NCI-H2196 (cell line): Measurements from ENCODE around the gene EPS8L1.
"Not testable (repeated sequence)": the region's sequence is repeated elsewhere in the genome, so short reads cannot be mapped to it uniquely, and the experiment has no call there.

Experiments used
- DNase-seq: peaks from one replicate; lab custom pipeline; 2025; ENCODE audit not compliant: unreplicated experiment; lab: John Stamatoyannopoulos, UW

EPS8L1 gene

DNA sequence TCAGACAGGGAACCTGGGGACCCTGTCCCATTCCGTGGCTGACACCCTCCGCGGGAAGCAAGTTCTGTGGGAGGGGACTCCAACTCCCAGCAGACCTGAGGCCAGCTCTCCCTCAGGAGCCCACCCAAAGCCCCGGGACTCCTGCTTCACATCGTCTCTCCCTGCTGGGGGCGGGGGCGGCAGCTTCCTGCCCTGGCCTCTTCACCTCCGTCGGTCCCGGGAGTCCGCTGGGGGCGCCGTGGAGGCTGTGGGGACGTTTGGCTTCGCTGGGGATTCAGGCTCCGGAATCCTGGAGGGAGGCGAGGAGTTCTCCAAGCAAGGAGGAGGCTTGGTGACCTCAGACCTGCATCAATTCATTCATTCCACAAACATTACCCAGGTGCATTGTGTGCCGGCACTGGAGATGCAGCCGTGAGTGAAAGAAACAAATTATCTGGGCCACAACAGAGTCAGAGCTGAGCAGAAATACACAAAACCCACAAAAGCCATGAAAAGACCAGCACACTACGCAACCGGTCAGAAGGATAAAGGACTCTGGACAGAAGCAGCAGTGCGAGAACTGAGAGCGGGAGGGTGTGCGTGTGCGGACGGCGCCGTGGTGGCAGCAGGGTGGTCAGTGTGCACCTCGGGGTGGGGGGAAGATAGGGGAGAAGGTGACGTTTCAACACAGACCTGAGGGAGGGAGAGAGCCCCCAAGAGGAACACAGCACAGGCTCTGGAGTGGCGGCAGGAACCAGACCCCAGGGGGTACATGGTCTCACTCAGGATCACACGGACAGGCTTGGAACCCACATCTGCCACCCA is 19.0 kb downstream of the EPS8L1 start:
- no peak for DNase-seq

GRCh38 chr19:55095260-55096060 is 19.8 kb downstream of the EPS8L1 start:
- DNase-seq: no peak

DNA sequence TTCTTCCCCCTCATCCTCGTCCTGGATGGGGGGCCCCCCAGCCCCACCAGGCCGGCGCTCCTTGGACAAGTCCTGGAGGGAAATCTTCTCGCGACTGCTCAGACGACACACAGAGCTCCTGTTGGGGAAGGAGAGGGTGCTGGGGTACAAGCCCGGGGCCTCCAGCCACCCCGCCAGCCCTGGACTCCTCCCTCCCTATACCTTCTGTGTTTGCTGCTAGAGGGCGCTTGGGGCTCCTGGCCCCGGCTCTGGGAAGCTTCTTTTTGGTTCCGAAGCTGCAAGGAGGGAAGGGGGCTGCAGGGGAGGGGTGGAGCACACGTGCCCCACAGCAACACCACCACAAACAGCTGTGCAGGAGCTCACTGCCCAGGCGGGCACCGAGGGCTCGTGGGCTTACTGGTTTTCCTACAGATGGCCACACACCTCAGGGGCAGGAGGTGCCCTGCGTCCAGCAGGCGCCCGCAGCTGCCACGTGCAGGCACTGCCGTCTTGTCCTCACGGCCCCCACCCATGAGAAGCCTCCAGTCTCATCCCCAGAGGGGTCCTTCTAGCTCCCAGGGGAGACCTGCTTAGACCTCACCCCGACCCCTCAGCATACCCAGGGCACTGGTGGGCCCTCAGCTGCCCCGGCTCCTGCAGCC is 20.5 kb downstream of the EPS8L1 start:
- DNase-seq: no peak

DNA sequence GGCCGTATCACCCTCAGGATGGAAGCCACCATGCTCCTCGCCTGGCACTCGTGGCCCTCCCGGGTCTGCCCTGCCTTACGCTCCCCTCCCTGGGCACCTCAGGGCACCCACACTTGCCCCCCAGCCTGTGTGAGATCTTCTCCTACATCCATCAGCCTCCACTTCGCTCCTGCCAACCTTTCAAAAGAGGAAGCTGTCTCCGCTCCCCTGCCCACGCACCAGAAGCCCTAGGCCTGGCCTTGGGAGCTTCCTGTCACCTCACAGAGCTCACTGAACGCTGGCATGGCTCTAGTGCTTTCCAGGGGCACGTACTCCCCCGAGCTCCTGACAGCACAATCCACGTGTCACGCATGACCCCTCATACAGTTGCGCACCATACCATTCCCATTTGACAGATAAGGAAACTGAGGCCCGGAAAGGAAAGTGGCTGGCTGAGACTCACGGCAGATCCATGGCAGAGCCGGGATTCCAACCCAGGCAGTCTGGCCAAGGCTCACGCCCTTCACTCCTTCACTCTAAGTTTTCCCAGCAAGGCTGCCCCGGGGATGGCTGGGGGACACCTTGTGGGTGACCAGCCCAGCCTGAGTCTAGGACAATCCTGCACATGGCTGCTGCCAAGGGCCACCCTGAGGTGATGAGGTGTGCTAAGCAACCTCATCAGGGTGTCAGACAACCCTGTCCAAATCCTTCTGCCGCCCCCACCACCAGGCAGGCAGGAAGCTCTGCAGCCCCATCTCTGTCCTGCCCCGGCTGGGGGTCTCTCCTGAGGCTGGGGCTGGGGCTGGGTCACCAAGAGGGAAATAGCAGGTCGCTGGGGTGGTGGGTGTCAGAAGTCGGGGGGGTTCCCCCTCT is 22.4 kb downstream of the EPS8L1 start:
- no peak for DNase-seq

GRCh38 chr19:55098716-55099556 is 23.3 kb downstream of the EPS8L1 start:
- no peak for DNase-seq

DNA sequence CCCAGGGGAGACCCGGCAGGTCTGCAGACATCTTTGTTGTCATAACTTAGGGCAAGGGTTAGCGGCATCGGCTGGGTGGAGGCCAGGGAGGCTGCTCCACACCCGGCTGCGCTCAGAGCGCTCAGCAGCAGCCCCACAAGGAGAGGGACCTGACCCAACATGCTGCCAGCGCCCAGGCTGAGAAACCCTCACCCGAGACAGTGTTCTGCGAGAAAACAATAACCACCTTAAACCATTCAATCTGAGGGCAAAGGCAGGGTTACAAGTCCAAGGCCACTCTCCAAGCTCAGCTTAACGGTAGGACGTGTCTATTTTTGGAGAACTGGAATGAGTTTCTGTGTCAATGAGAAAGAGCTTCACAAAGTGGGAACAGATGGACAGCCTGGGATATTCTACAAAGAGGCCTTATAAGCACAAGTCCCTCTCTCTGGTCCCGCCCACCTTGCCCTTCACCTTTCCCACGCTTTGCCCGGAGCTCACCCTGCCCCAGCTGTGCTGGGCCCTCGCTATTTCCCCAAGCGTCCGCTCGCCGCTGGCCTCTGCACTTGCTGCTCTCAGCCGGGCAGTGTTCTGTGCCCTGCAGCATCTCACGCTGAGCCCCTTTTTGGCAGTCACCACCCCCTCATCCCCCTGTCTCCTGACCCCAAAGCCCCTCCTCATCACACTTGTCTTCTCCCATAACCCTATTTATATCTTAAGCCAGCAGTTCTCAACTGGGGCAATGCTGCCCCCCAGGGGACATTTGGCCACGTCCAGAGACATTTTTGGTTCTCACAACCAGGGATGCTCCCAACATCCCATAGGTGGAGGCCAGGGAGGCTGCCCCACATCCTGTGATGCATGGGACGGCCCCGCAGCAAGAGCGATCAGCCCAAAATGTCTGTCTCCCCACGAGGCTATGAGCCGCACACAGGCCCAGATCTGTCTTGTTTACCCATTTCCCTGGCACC is 24.2 kb downstream of the EPS8L1 start:
- no peak for DNase-seq

- DNase-seq: no peak
These were observed 25.6 kb downstream of the EPS8L1 start for GRCh38 chr19:55101261-55101660.

DNA sequence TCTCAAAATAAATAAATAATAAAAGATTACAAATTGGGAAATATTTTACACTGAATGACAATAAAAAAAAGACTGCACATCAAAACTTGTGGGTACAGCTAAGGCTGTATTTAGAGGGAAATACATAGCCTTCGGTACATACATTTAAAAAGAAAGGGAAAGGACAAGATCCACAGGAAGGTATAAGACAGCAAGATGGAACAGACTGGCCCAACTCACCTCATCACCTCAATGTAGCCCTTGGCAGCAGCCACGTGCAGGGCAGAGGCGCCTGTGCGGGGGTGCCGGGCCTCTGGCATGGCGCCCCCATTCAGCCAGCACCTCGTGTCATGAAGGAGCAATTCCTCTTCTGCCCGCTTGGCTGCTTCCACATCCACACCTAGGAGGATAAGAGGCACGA is 27.5 kb downstream of the EPS8L1 start:
- no peak for DNase-seq

DNA sequence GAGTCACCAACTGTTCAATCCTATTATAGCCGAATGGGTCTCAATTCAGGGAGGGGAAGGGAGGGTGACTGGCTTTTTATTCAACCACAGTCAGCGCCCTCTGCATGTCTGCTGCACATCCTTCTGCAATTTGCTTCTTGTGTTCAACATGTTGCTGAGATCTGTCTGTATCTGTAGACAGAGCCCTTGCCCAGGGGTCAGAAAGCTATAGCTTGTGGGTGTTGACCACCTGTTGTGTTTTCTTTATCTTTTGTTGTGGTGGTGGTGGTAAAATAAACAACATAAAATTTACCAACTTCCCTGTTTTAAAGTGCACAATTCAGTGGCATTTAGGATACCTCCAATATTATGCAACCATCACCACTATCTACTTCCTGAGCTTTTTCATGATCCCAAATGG is 29.6 kb downstream of the EPS8L1 start:
- DNase-seq: no peak

DNA sequence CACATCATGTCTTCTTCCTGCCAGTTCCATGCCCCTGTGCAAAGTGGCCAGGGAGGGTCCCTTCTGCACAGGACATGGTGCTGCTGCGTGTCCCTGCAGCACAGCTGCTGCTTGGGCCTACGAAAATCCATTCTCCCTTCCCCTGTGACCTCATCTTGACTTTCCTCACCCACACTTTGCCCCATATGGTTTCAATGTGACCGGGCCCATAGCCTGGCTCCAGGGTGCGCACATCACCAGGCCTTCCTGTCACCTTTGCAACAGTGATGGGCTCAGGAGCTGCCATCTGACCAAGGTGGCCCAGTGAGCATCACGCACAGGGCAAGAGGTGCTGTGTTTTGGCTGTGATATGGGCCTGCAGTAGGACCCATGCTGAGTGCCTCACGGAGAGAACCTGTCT is 30.9 kb downstream of the EPS8L1 start:
- DNase-seq: no peak

GRCh38 chr19:55107252-55107651 is 31.6 kb downstream of the EPS8L1 start:
- DNase-seq: not testable (repeated sequence)

DNA sequence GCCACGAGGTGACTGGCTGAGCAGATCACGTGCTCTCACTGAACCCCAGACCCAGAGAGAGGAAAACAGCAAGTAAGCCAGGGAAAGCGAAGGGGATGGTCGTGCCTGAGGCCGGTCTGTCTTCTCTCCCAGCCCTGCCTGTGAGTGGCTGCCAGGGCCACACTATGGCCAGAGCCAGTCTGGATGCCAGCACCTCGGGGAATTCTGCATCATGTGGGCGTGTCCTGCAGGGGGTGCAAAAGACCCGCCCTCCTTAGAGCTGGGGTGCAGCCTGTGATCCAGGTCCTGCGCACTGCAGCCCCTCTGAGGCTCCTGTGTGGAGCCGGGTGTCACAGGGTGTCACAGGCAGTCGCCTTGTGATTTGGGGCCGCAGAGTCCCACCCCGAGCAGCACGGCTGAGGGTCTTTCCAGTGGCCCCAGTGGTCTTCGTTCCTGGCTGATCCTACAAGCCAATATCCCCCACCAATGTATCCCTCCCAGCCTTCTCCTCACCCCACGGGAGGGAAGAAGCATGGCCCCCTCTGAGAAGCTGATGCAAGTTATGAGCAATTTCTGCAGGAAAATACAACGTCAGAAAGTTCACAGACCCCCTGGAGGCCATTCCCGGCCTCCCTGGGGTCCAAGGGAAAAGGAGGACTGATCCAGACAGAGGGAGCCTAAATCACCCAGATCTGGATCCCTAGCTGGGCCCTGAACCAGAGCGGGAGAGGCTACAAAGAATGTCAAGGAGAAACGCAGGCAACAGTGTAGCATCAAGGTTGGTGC is 34.0 kb downstream of the EPS8L1 start:
- no peak for DNase-seq

DNA sequence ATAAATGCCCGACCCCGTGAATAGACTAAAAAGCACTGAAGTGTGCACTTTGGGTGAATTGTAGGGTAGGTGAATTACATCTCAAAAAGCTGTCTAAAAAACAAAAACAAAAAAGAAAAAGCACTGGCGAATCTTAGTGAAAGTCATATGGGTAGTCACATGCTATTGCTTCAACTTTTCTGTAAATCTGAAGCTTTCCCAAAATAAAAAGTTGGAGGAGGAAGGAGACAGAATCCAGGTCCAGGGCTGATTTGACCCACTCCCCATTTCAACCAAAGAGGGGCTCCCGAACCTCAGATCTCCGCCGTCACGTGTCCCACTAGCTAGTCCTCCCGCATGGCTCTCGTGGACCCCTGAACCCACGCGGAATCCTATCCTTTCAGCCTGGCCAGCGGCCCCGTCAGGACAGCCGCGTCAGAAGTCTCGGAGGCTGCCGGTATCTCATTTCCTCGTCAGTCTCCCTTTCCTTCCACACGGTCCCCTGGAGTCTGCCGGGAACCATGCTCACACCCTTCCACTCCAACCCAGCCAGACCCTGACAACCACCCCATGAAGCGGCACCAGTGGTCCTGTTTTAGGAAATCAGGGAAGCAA is 35.7 kb downstream of the EPS8L1 start:
- DNase-seq: no peak

DNA sequence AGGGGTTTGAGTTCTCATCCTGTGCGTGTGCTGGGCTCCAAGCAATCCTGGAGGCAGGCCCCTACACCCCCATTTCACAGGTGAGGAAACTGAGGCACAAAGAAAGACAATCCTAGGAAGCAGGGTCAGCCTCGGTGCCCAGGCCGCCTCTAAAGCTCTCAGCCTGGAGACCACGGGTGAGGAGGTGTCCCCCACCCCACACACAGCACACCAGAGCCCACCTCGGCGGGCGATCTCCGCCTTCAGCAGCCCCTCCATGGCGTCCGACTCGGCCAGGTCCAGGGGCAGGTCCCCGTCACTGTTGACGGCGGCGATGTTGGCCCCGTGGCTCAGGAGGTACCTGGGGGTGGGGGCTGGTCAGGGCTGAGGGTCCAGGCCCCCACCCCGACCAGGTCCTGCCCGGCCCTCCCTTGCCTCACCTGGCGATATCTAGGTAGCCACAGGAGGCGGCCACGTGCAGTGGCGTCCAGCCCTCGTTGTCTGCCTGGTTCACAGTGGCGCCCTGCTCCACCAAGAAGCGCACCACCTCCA is 36.6 kb downstream of the EPS8L1 start:
- no peak for DNase-seq

DNA sequence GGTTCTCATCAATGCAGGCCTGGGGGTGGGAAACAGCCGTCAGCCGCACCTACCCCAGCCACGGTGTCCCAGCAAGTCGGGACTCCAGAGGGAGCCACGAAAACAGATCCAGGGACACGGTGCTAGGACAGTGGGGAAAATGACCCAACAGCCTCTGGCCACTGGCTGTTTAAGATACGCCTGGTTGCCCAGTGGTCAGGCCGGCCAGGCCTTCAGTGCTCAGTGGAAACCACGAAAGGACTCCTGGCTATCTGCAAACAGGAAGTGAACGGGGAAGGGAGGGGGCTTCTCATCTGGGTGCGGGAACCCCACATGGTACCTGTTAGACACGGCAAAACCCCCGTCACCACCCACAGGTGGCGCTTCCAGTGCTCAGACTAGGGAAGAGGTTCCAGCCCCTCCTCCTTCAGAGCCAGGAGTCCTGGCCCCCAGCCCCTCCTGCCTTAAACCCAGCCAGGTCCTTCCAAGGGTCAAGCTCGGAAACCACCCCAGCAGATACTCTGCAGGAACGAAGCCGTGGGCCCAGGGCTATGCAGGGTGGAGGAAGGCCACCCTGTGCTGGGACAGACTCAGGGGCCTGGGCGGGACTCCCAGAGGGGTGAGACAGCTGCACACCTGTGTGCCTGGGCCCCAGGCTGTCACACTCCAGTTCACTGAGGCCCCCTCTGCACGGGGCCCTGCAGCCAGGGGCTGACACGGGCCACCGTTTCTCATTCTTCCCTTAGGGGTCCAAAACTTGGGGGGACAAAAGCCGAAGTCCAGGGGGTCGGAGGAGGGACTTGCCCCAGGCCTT is 37.3 kb downstream of the EPS8L1 start:
- DNase-seq: no peak

GRCh38 chr19:55113570-55114039 is 37.9 kb downstream of the EPS8L1 start:
- peak; percentile 61 for DNase-seq
